Peyer's patch (tissue), 4 donors: ENCODE data around the gene VPS9D1.
A peak's percentile ranks its signal among the peaks of the same experiment; 100 is the strongest.

Source experiments
- CTCF ChIP-seq, 6 experiments: fragments of 450-650 bp in 4 of 6; fragments of 200-600 bp in 2 of 6; sonication (generic) in 1 of 6; IDR thresholded peaks; one replicate each; pipeline ENCODE4 v1.5.1; 2017 to 2019; ENCODE audit warnings: antibody characterized with exemption in 6 of 6, mild to moderate bottlenecking in 3 of 6, moderate library complexity in 1 of 6
- POLR2A ChIP-seq, 2 donors: fragments of 450-650 bp; IDR thresholded peaks; one replicate each; pipeline ENCODE4 v1.5.1; 2017; ENCODE audit warnings: antibody characterized with exemption in 2 of 2, mild to moderate bottlenecking in 2 of 2, moderate library complexity in 2 of 2

- TF ChIP-seq CTCF (IDR thresholded peaks at IDR 0.05) (no peak), POLR2A (IDR thresholded peaks at IDR 0.05) (peak; percentile 25 to 35)
These were observed 1.1 kb upstream of the VPS9D1 start for GRCh38 chr16:89721546-89722391.
